Fibroblast of skin of left biceps (primary cell): ENCODE measurements around the gene EXOC3.

Experiments
- DNase-seq, 2 experiments: peaks; one replicate each; pipeline ENCODE4 v3.0.0-alpha.2; 2013; ENCODE audit warnings: low read depth in 2 of 2

EXOC3 gene

DNA sequence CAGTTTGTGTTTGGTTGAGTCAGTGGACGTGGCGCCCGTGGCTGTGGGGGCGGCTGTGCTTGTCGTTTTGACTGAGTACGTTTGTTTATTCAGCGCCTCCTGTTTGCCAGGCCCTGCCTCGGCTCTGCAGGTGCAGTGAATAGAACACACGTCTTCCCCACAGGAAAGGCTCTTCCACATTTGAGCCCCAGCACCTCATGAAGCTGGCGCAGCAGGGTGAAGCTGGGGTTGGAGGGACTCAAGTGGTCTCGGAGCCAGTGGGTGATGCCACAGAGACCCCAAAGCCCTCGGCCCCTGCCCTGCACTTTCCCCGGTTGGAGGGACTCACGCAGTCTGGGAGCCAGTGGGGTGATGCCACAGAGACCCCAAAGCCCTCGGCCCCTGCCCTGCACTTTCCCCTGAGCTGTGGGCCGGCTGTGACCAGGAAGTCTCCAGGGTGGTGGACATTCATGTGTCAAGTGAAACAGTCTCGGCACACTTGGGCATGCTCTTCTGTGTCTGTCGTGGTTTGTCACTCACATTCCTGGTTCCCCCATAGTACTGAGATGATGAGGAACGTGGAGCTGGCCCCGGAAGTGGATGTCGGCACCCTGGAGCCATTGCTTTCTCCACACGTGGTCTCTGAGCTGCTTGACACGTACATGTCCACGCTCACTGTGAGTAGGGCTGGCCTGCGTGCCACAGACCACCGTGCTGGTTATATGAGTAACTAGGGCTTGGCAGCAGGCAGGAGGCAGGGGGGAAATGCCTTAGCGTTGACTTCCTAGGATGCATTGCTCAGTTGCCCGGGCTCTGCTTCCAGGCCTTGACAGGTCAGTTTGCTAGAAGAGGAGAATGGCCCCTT, 13.6 kb downstream of the EXOC3 start:
- no peak for DNase-seq

DNA sequence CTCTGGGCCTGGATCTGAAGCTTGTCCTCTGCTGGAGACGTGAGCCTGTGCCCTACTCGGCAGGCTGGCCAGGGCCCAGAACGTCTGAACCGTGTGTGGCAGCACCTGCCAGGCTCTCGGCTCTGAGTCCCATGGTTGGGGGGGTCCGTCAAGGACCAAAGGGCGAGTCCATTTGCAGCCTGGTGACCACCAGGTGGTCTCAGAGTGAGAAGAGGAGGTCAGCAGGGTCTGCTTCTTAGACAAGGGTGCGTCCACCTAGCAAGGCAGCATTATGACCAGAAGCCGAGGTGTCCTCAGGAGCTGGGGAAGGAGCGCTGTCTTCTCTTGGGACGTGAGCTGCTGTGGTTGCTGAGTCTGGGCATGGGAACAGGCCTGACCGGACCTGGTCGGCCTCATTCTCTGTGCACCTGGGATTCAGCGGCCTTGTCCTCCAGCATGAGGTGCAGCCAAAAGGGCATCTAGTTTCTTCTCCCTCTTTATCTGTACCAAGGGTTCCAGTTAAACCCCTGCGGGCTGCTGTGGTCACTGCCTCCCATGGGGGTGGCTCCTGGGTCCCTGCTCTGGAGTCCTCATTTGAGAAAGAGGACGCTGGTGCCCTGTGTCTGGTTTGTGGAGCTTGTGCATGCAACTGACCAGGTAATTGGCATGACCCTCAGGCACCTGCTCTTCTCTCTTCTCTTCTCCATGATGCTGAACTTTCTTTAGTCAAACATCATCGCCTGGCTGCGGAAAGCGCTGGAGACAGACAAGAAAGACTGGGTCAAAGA, 14.4 kb downstream of the EXOC3 start:
- no peak for DNase-seq

DNA sequence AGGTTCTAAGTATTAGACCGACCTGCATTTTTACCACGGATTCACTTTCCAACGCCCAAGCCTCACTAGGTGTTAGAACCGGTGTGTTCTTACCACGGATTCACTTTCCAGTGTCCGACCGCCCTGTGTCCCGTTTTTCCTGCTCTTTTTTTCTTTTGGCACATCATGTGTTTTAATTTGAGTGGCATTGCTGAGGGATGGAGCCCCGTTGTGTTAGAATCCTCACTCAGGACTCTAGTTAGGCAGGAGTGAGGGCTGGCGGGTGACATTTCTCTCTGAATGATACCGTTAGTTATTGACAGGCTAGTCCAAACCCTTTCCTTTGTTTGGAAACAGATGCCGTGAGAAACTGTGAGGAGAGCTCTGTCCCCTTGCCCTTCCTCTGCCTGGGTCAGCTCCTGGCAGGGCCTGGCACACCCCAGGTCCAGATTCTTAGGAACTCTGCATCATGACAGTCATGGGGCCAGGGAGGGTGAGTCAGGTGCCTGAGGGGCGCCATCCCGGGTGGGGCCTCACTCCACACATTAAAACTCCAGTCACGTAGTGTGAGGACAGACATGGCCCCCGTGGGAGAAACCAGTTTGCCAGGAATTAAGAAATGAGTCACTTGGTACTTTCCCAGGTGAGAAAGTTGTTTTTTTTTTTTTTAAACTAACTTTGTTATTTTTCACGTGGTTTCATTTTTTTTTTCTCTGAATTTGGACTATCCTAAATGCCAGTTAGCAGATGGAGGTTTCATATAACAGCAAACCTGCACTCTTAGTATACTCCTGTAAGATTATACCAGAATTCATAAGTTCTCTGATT, 15.8 kb downstream of the EXOC3 start:
- no peak for DNase-seq

DNA sequence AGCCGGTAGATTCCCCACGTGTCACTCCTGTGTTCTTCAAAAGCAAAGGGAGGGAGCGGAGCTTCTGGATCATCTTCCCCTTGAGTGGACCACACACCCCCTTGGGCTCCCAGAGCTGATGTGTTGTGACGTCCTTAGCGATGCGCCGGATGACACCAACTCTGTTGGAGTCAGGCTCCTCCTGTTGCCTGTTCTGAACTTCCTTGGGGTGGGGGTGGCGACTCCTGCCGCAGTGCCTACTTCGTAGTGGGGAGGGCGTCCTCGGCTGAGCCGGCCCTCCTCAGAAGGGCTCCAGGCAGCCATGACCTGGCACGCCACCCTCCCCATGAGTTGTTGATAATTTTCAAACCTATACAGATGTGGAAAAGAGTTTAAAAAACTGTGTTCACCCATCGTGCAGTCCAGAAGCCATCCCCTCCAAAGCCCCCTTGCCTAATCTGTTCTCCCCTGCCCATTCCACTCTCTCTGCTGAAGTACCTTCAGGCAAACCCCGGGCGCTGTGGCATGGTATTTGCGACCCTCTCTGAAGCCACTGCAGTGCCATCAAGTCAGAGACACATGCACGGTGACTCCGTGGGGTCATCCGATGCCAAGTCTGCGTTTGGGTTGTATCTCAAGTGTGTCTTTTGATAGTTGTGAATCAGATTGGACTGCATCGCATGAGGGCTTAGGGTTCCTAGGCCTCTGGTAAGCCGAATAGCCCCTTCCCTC, 16.7 kb downstream of the EXOC3 start:
- no peak for DNase-seq

DNA sequence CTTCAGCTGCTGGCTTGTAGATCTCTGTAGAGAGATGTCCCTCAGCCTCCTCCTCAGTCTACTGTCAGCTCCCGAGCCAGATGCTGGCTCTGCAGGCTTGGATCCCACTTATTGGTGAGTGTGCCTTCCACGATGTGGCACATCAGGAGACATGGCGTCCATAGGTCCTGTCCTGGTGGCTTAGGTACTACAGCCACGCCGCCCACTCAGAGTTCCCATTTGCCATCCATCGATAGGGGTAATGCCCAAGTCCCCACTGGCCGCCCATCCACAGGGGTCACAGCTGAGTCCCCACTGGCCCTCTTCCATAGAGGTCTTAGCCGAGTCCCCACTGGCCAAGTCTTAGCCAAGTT, 17.3 kb downstream of the EXOC3 start:
- DNase-seq, result no peak

DNA sequence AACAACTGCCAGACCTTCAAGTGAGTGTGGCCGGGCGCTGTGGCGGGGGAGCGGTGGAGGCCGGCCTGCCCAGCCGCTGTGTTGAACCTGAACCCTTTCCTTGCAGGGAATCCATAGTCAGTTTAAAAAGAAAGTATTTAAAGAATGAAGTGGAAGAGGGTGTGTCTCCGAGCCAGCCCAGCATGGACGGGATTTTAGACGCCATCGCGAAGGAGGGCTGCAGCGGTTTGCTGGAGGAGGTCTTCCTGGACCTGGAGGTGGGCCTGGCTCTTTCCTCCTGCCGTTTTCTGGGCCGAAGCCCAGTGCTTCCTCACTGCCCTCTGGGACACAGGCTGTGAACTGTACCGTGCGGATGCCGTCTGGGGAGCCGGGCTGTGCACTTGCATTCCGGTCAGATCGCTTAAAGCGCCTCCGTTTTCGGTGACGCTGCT, 19.1 kb downstream of the EXOC3 start:
- no peak for DNase-seq

DNA sequence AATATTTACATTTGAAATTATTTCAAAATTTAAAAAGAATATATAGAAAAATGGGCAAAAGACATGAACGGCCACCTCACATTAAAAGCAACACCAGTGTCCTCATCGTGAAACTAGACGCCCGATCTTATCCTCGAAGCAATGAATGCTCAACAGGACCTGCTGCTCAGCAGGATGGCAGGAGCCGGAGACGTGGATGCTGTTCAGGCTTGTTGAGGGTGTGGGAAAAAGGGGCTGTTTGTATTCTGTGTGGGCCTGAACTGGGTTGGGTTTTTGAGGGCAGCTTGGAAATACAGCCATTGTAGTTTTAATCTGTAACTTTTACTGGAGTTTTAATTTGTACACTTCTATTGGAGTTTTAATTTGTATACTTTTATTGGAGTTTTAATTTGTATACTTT, 20.3 kb downstream of the EXOC3 start:
- no peak for DNase-seq

DNA sequence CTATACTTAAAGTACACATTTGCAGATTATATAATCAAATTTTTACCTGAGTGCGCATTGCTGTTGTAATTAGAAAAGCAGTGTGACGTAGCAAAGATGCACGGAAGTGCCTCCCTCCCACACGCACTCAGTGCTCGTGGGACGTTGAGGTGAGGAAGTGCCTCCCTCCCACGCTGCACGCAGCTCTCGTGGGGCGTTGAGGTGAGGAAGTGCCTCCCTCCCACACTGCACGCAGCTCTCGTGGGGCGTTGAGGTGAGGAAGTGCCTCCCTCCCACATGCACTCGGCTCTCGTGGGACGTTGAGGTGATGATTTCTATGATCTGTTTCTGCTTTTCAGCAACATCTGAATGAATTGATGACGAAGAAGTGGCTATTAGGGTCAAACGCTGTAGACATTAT, 21.0 kb downstream of the EXOC3 start:
- DNase-seq, result no peak

DNA sequence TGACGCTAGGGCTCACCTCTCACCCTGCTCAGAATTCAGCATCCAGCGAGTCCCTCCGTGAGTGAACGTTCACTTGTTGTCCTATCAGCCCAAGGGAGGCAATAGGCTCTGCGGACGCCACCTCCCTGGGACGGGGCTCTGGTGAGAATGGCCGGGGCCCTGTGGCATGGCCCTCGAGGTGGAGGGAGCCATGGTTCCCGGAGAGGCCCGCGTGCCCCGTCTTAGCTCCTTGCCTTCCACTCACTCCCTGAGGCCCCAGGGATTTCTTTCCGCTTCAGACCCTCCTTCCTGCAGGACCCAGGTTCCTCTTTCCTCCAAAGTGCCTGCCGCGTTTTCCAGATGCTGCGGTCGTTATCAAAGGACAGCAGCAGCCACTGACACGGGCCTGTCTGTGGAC, 21.5 kb downstream of the EXOC3 start:
- DNase-seq, result no peak

DNA sequence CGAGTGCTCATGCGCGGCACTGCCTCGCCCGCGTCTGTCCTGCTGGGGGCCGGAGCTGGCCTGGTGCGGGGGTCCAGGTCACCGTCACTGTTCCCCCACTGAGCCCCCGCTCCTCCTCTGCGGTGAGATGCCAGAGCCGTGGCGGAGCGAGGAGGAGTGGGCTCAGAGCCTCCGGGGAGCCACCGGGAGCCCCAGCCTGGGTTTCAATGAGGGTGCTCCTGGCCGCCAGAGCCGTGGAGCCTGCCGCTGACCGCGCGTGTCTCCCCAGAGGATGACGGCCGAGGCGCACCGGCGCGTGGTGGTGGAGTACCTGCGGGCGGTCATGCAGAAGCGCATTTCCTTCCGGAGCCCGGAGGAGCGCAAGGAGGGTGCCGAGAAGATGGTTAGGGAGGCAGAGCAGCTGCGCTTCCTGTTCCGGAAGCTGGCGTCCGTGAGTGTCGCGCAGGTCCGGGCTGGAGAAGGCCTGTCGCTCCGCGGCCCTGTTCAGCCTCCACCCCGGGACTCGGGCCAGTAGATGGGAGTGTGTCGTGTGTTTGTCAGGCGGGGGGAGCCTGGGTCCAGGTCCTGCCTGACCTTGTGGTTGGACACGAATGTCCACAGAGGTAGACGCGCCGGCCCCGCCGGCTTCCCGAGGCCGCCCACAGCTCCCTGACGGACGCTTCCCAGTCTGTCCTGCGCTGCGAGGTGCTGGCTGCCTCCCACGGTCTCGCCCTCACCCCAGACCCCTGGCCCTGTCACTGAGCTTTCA, 22.0 kb downstream of the EXOC3 start:
- no peak for DNase-seq

DNA sequence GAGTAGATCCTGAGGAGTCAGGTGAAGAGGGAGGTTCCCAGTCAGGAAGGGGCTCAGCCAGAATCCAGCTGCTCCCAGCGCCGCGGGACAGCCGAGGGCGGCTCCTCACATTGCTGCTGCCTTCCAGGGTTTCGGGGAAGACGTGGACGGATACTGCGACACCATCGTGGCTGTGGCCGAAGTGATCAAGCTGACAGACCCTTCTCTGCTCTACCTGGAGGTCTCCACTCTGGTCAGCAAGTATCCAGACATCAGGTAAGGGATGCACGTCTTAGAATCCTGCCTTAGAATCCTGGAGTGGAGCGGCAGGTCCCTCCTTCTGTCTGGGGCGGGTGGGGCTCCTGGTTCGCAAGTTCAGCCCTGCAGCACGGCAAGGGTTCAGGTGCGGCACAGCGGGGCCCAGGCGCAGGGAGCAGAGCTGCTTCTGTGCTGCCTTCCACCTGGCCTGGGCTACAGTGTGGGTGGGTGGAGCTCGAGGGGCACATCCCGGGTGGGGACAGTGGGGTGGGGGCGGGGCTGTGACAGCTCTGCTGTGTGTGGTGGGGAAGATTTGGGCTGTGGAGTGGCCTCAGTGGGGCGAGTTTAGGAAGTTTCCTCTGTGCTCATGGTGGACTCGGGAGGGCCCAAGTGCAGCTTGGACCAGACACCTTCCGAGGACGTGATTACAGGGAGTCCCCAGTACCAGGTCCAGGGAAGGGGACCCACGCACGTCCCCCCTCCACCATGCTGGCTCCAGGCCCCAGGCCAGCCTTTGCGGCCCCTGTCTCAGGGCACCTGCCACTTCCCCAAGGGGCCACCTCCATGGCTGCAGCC, 22.8 kb downstream of the EXOC3 start:
- DNase-seq, result no peak

DNA sequence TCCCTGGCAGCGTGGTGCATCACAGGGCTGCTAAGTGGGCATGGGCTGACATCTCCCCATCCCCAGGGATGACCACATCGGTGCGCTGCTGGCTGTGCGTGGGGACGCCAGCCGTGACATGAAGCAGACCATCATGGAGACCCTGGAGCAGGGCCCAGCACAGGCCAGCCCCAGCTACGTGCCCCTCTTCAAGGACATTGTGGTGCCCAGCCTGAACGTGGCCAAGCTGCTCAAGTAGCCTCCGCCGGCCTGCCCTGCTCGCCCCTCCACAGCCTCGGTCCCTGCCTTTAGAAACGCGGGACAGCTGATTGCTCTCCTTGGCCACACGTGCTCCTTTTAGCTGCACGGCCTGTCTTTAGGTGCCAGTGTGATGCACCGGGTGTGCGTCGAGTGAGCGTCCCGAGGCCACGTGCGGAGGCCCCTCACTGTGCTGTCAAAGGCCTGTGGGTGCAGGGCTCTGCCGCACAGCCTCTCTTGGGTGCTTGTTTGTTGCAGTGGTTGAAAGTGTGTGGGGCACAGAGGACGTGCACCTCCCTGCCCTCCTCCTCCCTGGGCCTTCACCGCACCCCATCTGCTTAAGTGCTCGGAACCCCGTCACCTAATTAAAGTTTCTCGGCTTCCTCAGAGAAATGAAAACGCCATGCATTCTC, 23.8 kb downstream of the EXOC3 start:
- no peak for DNase-seq

DNA sequence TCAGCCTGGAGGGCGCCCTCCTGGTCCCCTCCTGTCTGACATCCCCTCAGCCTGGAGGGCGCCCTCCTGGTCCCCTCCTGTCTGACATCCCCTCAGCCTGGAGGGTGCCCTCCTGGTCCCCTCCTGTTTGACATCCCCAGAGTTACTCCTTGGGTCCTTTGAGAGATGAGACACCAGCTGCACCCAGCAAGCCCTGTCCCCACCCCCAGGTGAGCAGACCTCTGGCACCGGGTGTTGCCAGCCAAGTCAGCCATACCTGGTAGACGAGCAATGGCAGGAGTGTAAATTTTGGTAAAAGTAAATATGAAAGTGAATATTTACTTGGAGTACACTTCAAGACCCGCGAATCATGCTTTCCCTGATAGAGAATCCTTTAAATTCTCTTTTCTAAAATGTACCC, 25.4 kb downstream of the EXOC3 start:
- DNase-seq, result no peak

DNA sequence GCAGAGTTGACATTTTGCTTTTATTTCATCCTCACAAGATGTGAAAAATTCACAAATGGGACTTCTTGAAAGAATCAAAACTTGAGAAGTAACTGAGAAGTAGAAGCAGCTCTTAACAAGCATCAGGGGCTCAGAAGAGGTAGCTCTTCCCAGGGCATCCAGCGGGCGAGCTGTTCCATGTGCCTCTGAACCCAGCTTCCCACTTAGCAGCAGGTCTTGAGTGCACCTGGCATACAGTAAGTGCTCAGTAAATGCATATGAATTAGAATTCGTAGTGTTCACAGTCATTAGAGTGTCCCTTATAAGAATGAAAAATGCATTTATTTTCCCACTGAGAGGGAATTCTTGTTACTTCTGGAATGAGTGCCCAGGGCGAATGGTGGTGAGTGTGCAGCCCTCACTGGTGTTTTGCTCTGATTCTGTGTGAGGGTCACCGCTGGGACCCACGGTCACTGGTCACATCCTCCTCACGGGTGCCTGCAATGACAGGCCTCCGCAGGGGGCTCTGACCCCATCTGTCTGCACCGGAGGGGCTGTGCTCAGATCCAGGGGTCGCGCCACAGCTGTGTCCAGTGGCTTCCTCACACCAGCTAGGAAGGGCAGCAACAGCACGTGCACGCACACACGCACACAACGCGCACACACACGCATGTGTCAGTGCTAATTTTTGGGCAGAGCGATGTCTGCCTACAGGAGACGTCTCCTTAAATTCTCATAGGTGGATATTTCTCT, 26.9 kb downstream of the EXOC3 start:
- no peak for DNase-seq

DNA sequence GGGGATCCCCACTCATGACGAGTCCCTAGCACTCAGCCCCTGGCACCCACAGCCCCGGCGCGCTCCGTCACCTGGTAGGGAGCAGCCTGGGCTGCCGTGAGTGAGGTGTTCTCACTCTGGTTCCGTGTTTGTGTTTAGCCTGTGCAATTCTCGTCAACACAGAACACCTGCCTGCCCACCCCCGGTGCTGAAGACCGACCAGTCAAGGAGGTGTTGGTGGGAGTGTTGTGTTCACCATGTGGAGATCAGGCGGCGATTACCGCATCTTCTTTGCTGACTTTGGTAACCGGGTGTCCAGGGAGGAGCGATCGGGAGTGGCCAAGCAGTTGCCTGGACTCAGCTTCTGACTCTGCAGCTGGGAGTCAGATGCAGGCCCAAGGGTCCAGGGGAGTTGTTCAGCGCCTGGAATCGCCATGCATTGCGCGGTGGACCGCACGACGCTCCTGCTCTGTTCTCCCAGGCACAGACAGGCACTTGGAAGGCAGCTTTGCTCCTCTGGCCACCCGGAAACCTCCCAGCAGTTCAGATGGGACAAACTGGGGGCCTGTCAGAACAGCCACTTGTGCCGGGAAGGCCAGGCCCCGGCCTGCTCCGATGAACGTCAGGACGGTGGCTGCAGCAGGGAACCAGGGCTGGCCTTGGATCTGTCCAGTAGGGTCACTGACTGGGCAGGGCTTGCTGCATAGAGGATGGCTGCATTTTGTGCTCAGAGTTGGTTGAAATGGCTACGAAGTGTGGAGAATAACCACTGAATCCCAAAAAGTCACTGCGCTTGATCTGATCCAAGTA, 28.2 kb downstream of the EXOC3 start:
- DNase-seq, result no peak

DNA sequence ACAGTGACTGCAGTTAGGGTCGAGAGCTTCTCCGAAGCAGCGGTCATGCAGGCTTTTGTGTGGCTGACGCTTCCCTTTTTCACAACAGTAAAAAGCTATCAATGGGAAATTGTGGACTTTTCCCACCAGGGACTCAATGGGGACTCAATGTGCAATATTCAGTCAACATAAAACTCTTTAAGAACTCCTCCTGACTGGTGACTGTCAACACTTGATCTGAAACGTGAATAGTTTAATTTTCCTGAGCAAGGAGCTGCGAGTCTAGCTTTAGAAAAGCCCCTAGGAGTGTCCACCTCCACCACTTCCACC, 28.7 kb downstream of the EXOC3 start:
- DNase-seq, result no peak

DNA sequence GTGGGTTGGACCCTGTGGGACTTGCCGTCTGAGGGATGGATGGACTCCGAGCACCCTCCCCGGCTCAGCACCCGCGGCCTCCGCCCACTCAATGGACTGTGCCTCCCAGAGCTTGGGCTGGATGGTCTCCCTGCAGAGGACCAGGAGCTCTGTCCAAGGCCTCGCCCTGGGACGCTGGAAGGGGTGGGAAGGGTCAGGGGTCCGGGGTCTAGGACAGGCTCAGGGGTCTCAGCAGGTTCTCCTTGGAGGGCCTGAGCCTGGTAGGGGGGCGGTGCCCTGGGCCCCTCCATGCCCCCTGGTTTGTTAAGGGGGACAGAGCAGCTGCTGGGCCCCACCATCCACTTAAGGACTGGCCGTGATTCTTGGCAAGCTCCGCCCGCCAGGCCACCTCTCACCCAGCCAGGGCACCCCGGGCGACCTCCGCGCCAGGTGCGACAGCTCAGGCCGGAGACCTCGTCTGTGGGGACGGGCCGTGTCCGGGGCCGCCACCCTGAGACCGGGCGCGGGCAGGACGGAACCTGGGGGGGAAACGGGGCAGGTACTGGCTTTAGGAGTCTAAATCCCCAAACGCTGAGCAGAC, 29.2 kb downstream of the EXOC3 start:
- no peak for DNase-seq
